Pancreas (tissue), 10 donors: ENCODE results near the gene MC4R. TPM values are rescaled to one million over a fixed set of nuclear protein-coding genes. Genes with fewer than 3 reads are reported as not detected.

ENCODE experiments used
- ATAC-seq, 4 donors: fragments of 200-7000 bp; cut with Tn5 transposase; one replicate each; pipeline versions ENCODE4 v1.8.0 to v1.9.1; 2020; ENCODE audit warnings: mild to moderate bottlenecking in 4 of 4, moderate library complexity in 4 of 4
- DNase-seq, 6 donors: peaks; one replicate each; pipeline ENCODE4 v3.0.0-alpha.2; 2020
- FAIRE-seq: peaks from 2 replicates; lab custom pipeline; 2012; peaks lifted over from hg19 to GRCh38; lab: Jason Lieb, UNC
- H3K27ac ChIP-seq, 4 donors: fragments of 200-600 bp; sonication (generic); 1 replicate in 3 of 4; 2 replicates in 1 of 4; pipeline versions ENCODE4 v1.5.0 to v1.8.0; 2020
- H3K27me3 ChIP-seq, 4 donors: fragments of 200-600 bp; one replicate each; pipeline ENCODE4 v1.8.0; 2021
- H3K36me3 ChIP-seq, 3 donors: fragments of 200-600 bp; sonication (generic) in 1 of 3; one replicate each; pipeline versions ENCODE4 v1.5.0 to v1.8.0; 2020 to 2021
- H3K4me1 ChIP-seq, 3 donors: fragments of 200-600 bp; one replicate each; pipeline ENCODE4 v1.8.0; 2021
- H3K4me3 ChIP-seq, 4 donors: fragments of 200-600 bp; sonication (generic) in 2 of 4; one replicate each; pipeline versions ENCODE4 v1.5.0 to v1.8.0; 2020 to 2021
- H3K9me3 ChIP-seq, 4 donors: fragments of 200-600 bp; one replicate each; pipeline ENCODE4 v1.8.0; 2021
- CTCF ChIP-seq, 4 donors: fragments of 200-600 bp; sonication (generic) in 3 of 4; IDR thresholded peaks; one replicate each; pipeline versions ENCODE4 v1.5.0 to v1.8.0; 2021; ENCODE audit warnings: antibody characterized with exemption in 4 of 4
- WGBS, 2 donors: extraction: QIAGEN DNeasy Blood & Tissue Kit; methylation state at CpG; one replicate each; pipeline ENCODE4 v1.1.7; 2013; 5-methylcytosine and 5-hydroxymethylcytosine counted together
- intact Hi-C, 3 donors: fragments of 100-400 bp; cut with DNase I; formaldehyde crosslinking; loops; one replicate each; pipeline versions ENCODE4 v1.11.1 to v1.14.2; 2022
- polyA plus RNA-seq, 2 donors: library from polyadenylated mRNA; stranded (reverse); fragments of 200-250 nt; gene quantifications; one replicate each; pipeline ENCODE4 v1.2.3, GENCODE V29; 2013
- total RNA-seq, 6 donors: library from RNA; stranded (reverse); fragmentation: NEBNext Ultra II Directional in 4 of 6; extraction: Animal tissue kit (Norgen Biotek cat#: 25700) in 4 of 6; gene quantifications; one replicate each; pipeline versions ENCODE4 v1.2.1 to v1.2.4, GENCODE V29; 2021 to 2023
- donor health status: healthy with polysubstance abuse.
- donor health status: DM: no; HTN: no; CAD: no; lungs with moderate emphysema.
- donor health status: DM: no; HTN: no; CAD: no.
- donor health status: control.
- donor health status: control.
- donor health status: Bipolar disorder and iron deficiency.
- donor health status: DM: yes; HTN: yes; CAD: no.
- donor health status: DM: no; HTN: no; CAD: no.
- donor health status: DM: no; HTN: no; CAD: no.
- donor health status: DM: yes; HTN: yes; CAD: no.

Gene MC4R
- total and polyA plus RNA-seq, 8 donors, result 0.05 TPM; not detected in 7

- 12 to 14% methylated on average over 1 of the region's 1 CpG for WGBS, 2 donors
- Histone ChIP-seq H3K4me3 (no peak overlapping the region), H3K36me3 (no peaks in the 10 kb centered on the region), H3K4me1 (no peaks in the 10 kb centered on the region), H3K27ac (no peak overlapping the region), H3K27me3 (no peaks in the 10 kb centered on the region), H3K9me3 (no peaks in the 10 kb centered on the region)
- ATAC-seq (no peak), FAIRE-seq (no peak), DNase-seq (no peak)
- intact Hi-C loops, result no loop called here
- TF ChIP-seq CTCF (IDR thresholded peaks at IDR 0.05), result no peak
Measured at GRCh38 chr18:60389314-60389713, 16.7 kb upstream of the MC4R start.

- WGBS, 2 donors, result 66 to 71% methylated on average over 5 of the region's 5 CpGs
- Histone ChIP-seq H3K27me3 (no peaks in the 10 kb centered on the region), H3K9me3 (no peaks in the 10 kb centered on the region), H3K4me1 (no peaks in the 10 kb centered on the region), H3K36me3 (no peaks in the 10 kb centered on the region), H3K27ac (no peak overlapping the region), H3K4me3 (no peak overlapping the region)
- FAIRE-seq (no peak), ATAC-seq (no peak), DNase-seq (no peak)
- TF ChIP-seq CTCF (IDR thresholded peaks at IDR 0.05), result no peak
- intact Hi-C loops, result no loop called here
Measured at GRCh38 chr18:60385693-60386092, 13.1 kb upstream of the MC4R start.

GRCh38 chr18:60383893-60384292 lies 11.3 kb upstream of the MC4R start:
- FAIRE-seq, result no peak
- ATAC-seq, result no peak
- H3K27ac ChIP-seq, result no peak overlapping the region
- DNase-seq, result no peak
- no peaks in the 10 kb centered on the region for H3K4me1 ChIP-seq
- 23 to 51% methylated on average over 2 of the region's 2 CpGs for WGBS, 2 donors
- H3K27me3 ChIP-seq, result no peaks in the 10 kb centered on the region
- intact Hi-C loops, result no loop called here
- TF ChIP-seq CTCF (IDR thresholded peaks at IDR 0.05), result no peak
- H3K9me3 ChIP-seq, result no peaks in the 10 kb centered on the region
- H3K4me3 ChIP-seq, result no peak overlapping the region
- no peaks in the 10 kb centered on the region for H3K36me3 ChIP-seq

GRCh38 chr18:60377778-60378469 lies 5.3 kb upstream of the MC4R start:
- 13 to 22% methylated on average over 2 of the region's 2 CpGs for WGBS, 2 donors
- ATAC-seq, result no peak
- TF ChIP-seq CTCF (IDR thresholded peaks at IDR 0.05), result no peak
- H3K4me1 ChIP-seq, result no peaks in the 10 kb centered on the region
- H3K27me3 ChIP-seq, result no peaks in the 10 kb centered on the region
- FAIRE-seq, result no peak
- DNase-seq, result no peak
- intact Hi-C loops, result no loop called here
- H3K27ac ChIP-seq, result no peak overlapping the region
- H3K4me3 ChIP-seq, result no peak overlapping the region
- H3K36me3 ChIP-seq, result no peaks in the 10 kb centered on the region
- no peaks in the 10 kb centered on the region for H3K9me3 ChIP-seq

GRCh38 chr18:60372132-60372531 lies 443 bp downstream of the MC4R start:
- Histone ChIP-seq H3K9me3 (no peaks in the 10 kb centered on the region), H3K27ac (no peak overlapping the region), H3K4me1 (no peaks in the 10 kb centered on the region), H3K27me3 (no peaks in the 10 kb centered on the region), H3K36me3 (no peaks in the 10 kb centered on the region), H3K4me3 (no peak overlapping the region)
- FAIRE-seq (no peak), ATAC-seq (no peak), DNase-seq (no peak)
- intact Hi-C loops, result no loop called here
- 29 to 34% methylated on average over 4 of the region's 4 CpGs for WGBS, 2 donors
- no peak for TF ChIP-seq CTCF (IDR thresholded peaks at IDR 0.05)
